WTC11 (cell line): ENCODE measurements around the gene DNAH11. TPM values are rescaled to one million over a fixed set of nuclear protein-coding genes. Genes with fewer than 3 reads are reported as not detected.

Experiments used
- ATAC-seq: fragments of 200-7000 bp; cut with Tn5 transposase; 2 replicates; pipeline ENCODE4 v1.10.0; 2021; ENCODE audit warnings: mild to moderate bottlenecking, moderate library complexity
- CTCF ChIA-PET: fragments of 300-600 bp; sonication (Branson Sonifier 250); formaldehyde crosslinking; loops from one replicate; lab custom pipeline; 2021; ENCODE audit warnings: antibody characterized with exemption; lab: Charles Lee
- POLR2A ChIA-PET: fragments of 350-600 bp; sonication (Branson Sonifier 250); formaldehyde crosslinking; loops from one replicate; lab custom pipeline; 2021; ENCODE audit warnings: antibody characterized with exemption; lab: Charles Lee
- DNase-seq: peaks from one replicate; pipeline ENCODE4 v3.0.0; 2021; ENCODE audit warnings: low spot score
- H3K27ac Mint-ChIP-seq: 2 replicates; pipeline ENCODE4 v1.8.0; 2021; ENCODE audit warnings: mixed read lengths
- H3K27me3 Mint-ChIP-seq: 2 replicates; pipeline ENCODE4 v1.8.0; 2021; ENCODE audit warnings: low read depth, mild to moderate bottlenecking, moderate library complexity, mixed read lengths
- H3K36me3 Mint-ChIP-seq: 2 replicates; pipeline ENCODE4 v1.8.0; 2021; ENCODE audit warnings: mixed read lengths
- H3K4me1 Mint-ChIP-seq: 2 replicates; pipeline ENCODE4 v1.8.0; 2022; ENCODE audit warnings: mixed read lengths
- H3K4me3 Mint-ChIP-seq: 2 replicates; pipeline ENCODE4 v1.8.0; 2021; ENCODE audit warnings: mild to moderate bottlenecking, moderate library complexity, mixed read lengths
- H3K9me3 Mint-ChIP-seq: 2 replicates; pipeline ENCODE4 v1.8.0; 2021; ENCODE audit warnings: mixed read lengths
- E2F1 ChIP-seq: sonication (generic); formaldehyde crosslinking; IDR thresholded peaks from 2 replicates; pipeline ENCODE4 v1.8.0; 2022; ENCODE audit warnings: mild to moderate bottlenecking, missing genetic modification reagents
- E2F4 ChIP-seq: sonication (generic); formaldehyde crosslinking; IDR thresholded peaks from 2 replicates; pipeline ENCODE4 v1.8.1; 2022; ENCODE audit warnings: low read depth, mild to moderate bottlenecking, moderate library complexity, missing genetic modification reagents, borderline replicate concordance
- ELF4 ChIP-seq: sonication (generic); formaldehyde crosslinking; IDR thresholded peaks from 2 replicates; pipeline ENCODE4 v1.8.1; 2022; ENCODE audit warnings: low read depth, mild to moderate bottlenecking, moderate library complexity, missing genetic modification reagents
- FOXK1 ChIP-seq: sonication (generic); formaldehyde crosslinking; IDR thresholded peaks from 2 replicates; pipeline ENCODE4 v1.8.0; 2022; ENCODE audit warnings: mild to moderate bottlenecking, moderate library complexity, missing genetic modification reagents
- GABPB1 ChIP-seq: sonication (generic); formaldehyde crosslinking; IDR thresholded peaks from 2 replicates; pipeline ENCODE4 v1.8.1; 2023; ENCODE audit warnings: mild to moderate bottlenecking, missing genetic modification reagents
- IRF2 ChIP-seq: sonication (generic); formaldehyde crosslinking; IDR thresholded peaks from 2 replicates; pipeline ENCODE4 v1.8.0; 2022; ENCODE audit warnings: low read depth, missing genetic modification reagents, borderline replicate concordance
- JUN ChIP-seq: sonication (generic); formaldehyde crosslinking; IDR thresholded peaks from 2 replicates; pipeline ENCODE4 v1.8.0; 2023; ENCODE audit warnings: mild to moderate bottlenecking, missing genetic modification reagents
- NR2C2 ChIP-seq: sonication (generic); formaldehyde crosslinking; IDR thresholded peaks from 2 replicates; pipeline ENCODE4 v1.8.0; 2022; ENCODE audit warnings: mild to moderate bottlenecking, missing genetic modification reagents
- NR3C1 ChIP-seq: sonication (generic); formaldehyde crosslinking; conservative IDR thresholded peaks from 2 replicates; pipeline ENCODE4 v1.8.1; 2023; ENCODE audit warnings: low read depth, mild to moderate bottlenecking, missing genetic modification reagents
- SOX15 ChIP-seq: fragments of 250-450 bp; sonication (Bioruptor Pico); IDR thresholded peaks from 2 replicates; pipeline ENCODE4 v1.9.0; 2021; ENCODE audit warnings: mild to moderate bottlenecking
- SP1 ChIP-seq: sonication (generic); formaldehyde crosslinking; conservative IDR thresholded peaks from 2 replicates; pipeline ENCODE4 v1.8.1; 2022; ENCODE audit warnings: missing genetic modification reagents
- TEAD1 ChIP-seq: sonication (generic); formaldehyde crosslinking; IDR thresholded peaks from 2 replicates; pipeline ENCODE4 v1.8.0; 2022; ENCODE audit warnings: mild to moderate bottlenecking, missing genetic modification reagents
- TEAD4 ChIP-seq: sonication (generic); formaldehyde crosslinking; IDR thresholded peaks from 2 replicates; pipeline ENCODE4 v1.8.0; 2022; ENCODE audit warnings: mild to moderate bottlenecking, missing genetic modification reagents
- USF2 ChIP-seq: sonication (generic); formaldehyde crosslinking; IDR thresholded peaks from 2 replicates; pipeline ENCODE4 v1.8.1; 2023; ENCODE audit warnings: mild to moderate bottlenecking, missing genetic modification reagents, moderate library complexity
- ZNF232 ChIP-seq: sonication (generic); formaldehyde crosslinking; IDR thresholded peaks from 2 replicates; pipeline ENCODE4 v1.8.0; 2022; ENCODE audit warnings: mild to moderate bottlenecking, missing genetic modification reagents
- ZNF396 ChIP-seq: fragments of 250-450 bp; sonication (Bioruptor Pico); IDR thresholded peaks from 2 replicates; pipeline ENCODE4 v1.8.0; 2021; ENCODE audit warnings: mild to moderate bottlenecking, moderate library complexity, borderline replicate concordance
- ZNF425 ChIP-seq: fragments of 250-450 bp; sonication (Bioruptor Pico); conservative IDR thresholded peaks from 2 replicates; pipeline ENCODE4 v1.9.0; 2021; ENCODE audit warnings: mild to moderate bottlenecking
- ZNF532 ChIP-seq: fragments of 250-450 bp; sonication (Bioruptor Pico); IDR thresholded peaks from 2 replicates; pipeline ENCODE4 v1.9.0; 2021; ENCODE audit warnings: mild to moderate bottlenecking, borderline replicate concordance
- total RNA-seq: library from RNA; stranded (reverse); gene quantifications from 3 replicates; pipeline ENCODE4 v1.2.3, GENCODE V29; 2021

Gene DNAH11
- total RNA-seq, 1 experiment from 2014 or later = 6.4 TPM

GRCh38 chr7:21753071-21753470 is 210.2 kb downstream of the DNAH11 start:
- no peaks in the 10 kb centered on the region for H3K27me3 Mint-ChIP-seq
- H3K27ac Mint-ChIP-seq = no peak overlapping the region

More at GRCh38 chr7:21753071-21753470, 210.2 kb downstream of the DNAH11 start:
- ChIA-PET CTCF (interaction anchor here (1.0 to 2.8 kb wide), 5 partner anchors 15 to 491 kb away, joined by 3 to 18 read pairs (median 4); no protein-coding TSS in a partner anchor), POLR2A (no interaction called here)
- Mint-ChIP-seq H3K4me1 (peaks cover 44% of the 10 kb centered on the region), H3K4me3 (no peak overlapping the region), H3K9me3 (no peaks in the 10 kb centered on the region), H3K36me3 (no peaks in the 10 kb centered on the region)
- TF ChIP-seq NR2C2 (CRISPR knock-in tag) (no peak), E2F4 (CRISPR knock-in tag) (no peak), SP1 (CRISPR knock-in tag) (no peak), GABPB1 (no peak), TEAD4 (no peak), IRF2 (no peak), SOX15 (CRISPR knock-in tag) (no peak), ZNF425 (CRISPR knock-in tag) (no peak), E2F1 (CRISPR knock-in tag) (no peak), NR3C1 (no peak), FOXK1 (CRISPR knock-in tag) (no peak), JUN (no peak), TEAD1 (CRISPR knock-in tag) (no peak), ELF4 (no peak), ZNF232 (CRISPR knock-in tag) (no peak), USF2 (no peak), ZNF396 (no peak), ZNF532 (CRISPR knock-in tag) (no peak)
- ATAC-seq (peak; percentile 84), DNase-seq (no peak)
